GM19395 (cell line): ENCODE data around the gene SLX9.
"Not testable (repeated sequence)": the region's sequence is repeated elsewhere in the genome, so short reads cannot be mapped to it uniquely, and the experiment has no call there.

Experiments
- ATAC-seq: cut with Tn5 transposase; IDR thresholded peaks from one replicate; pipeline ENCODE4 v1.9.1; 2021; ENCODE audit warnings: mild to moderate bottlenecking, moderate library complexity; ENCODE audit not compliant: unreplicated experiment

Gene SLX9

GRCh38 chr21:44901391-44902074 lies 38.3 kb upstream of the SLX9 start:
- ATAC-seq = no peak

GRCh38 chr21:44902268-44903049 lies 37.4 kb upstream of the SLX9 start:
- no peak for ATAC-seq

GRCh38 chr21:44903050-44903685 lies 36.7 kb upstream of the SLX9 start:
- no peak for ATAC-seq

GRCh38 chr21:44903689-44904088 lies 36.1 kb upstream of the SLX9 start:
- no peak for ATAC-seq

- no peak for ATAC-seq
Measured at GRCh38 chr21:44904141-44904923, 35.5 kb upstream of the SLX9 start.

GRCh38 chr21:44905016-44905727 lies 34.7 kb upstream of the SLX9 start:
- ATAC-seq = no peak

GRCh38 chr21:44905728-44906090 lies 34.1 kb upstream of the SLX9 start:
- ATAC-seq = no peak

- no peak for ATAC-seq
Measured at GRCh38 chr21:44907225-44907965, 32.4 kb upstream of the SLX9 start.

GRCh38 chr21:44907966-44908895 lies 31.6 kb upstream of the SLX9 start:
- ATAC-seq = no peak

GRCh38 chr21:44908908-44909307 lies 30.9 kb upstream of the SLX9 start:
- no peak for ATAC-seq

- ATAC-seq = no peak
Measured at GRCh38 chr21:44909719-44910118, 30.1 kb upstream of the SLX9 start.

GRCh38 chr21:44910229-44911067 lies 29.4 kb upstream of the SLX9 start:
- no peak for ATAC-seq

- no peak for ATAC-seq
Measured at GRCh38 chr21:44911068-44911383, 28.8 kb upstream of the SLX9 start.

GRCh38 chr21:44911384-44912157 lies 28.3 kb upstream of the SLX9 start:
- ATAC-seq = no peak

- ATAC-seq = no peak
Measured at GRCh38 chr21:44912158-44912473, 27.7 kb upstream of the SLX9 start.

- ATAC-seq = not testable (repeated sequence)
Measured at GRCh38 chr21:44912506-44913412, 27.1 kb upstream of the SLX9 start.
